H1 (cell line): Measurements from ENCODE around the gene THBS1. TPM values are rescaled to one million over a fixed set of nuclear protein-coding genes. Genes with fewer than 3 reads are reported as not detected.
A peak's percentile ranks its signal among the peaks of the same experiment; 100 is the strongest.

ENCODE experiments used
- CHD7 ChIP-seq: fragments of 300-600 bp; sonication (generic); IDR thresholded peaks from 2 replicates; pipeline ENCODE4 v1.7.1; 2012; ENCODE audit warnings: low read length, moderate library complexity, mild to moderate bottlenecking, inconsistent platforms; ENCODE audit not compliant: insufficient replicate concordance
- POLR2AphosphoS5 ChIP-seq: IDR thresholded peaks from 2 replicates; pipeline ENCODE4 v1.6.1; 2011; ENCODE audit warnings: low read depth, low read length
- polyA plus RNA-seq, 7 experiments: library from polyadenylated mRNA; depleted of rRNA in 3 of 7; stranded (reverse) in 5 of 7; unstranded in 2 of 7; fragments of >200 nt in 5 of 7; fragments of 200-250 nt in 2 of 7; gene quantifications; 1 replicate in 5 of 7; 2 replicates in 1 of 7; 4 replicates in 1 of 7; pipeline versions ENCODE4 v1.2.1 to v1.2.3, GENCODE V29; 2011 to 2013; ENCODE audit warnings: missing spikeins in 2 of 7, mixed read lengths in 2 of 7
- total RNA-seq: library from RNA; stranded (reverse); fragmentation: NEBNext Ultra II Directional; extraction: Animal tissue kit (Norgen Biotek cat#: 25700); gene quantifications from 2 replicates; pipeline ENCODE4 v1.2.1, GENCODE V29; 2021

THBS1 gene
- total and polyA plus RNA-seq, 2 of the 8 experiments (the other 6 are each of a cell fraction or from before 2014, with no cell fraction given): 10.3 to 63.3 TPM

- TF ChIP-seq CHD7 (no peak), POLR2AphosphoS5 (peak; percentile 93)
- TF ChIP-seq, all 59 proteins: peak for 2
These were observed 4.5 kb downstream of the THBS1 start (continued) for GRCh38 chr15:39585389-39585841.
